ENCODE data around the gene PPP1R9A.

The PPP1R9A gene

DNA sequence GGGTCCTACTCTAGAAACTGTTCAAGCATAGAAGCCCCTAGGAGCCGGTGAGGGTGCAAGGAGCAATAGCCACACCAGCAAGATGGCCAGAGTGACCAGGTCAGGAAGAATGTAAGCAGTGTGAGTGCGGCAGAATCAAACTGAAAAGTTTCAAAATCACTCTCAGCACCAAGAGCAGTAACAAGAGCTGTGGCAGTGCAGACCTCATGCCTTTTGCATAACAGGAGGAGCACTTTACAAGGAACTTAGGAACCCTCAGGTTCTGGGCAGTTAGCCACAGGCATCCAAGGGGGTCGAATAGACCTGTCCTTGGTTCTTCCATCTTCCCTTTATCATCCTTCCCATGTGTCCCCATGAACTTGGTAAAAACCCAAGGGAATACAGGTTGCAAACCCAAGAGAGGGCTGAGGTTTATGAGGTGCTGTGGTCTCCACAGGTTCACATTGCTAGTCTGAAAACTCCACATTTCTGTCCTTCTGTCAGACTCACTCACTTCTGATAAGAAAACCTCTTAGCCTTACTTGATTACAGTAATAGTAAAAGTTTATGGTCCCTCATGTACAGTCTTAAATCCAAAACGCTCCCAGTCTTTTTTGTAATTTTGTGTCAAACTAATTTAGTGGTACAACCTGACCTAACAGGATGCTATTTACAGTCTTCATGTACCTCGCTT lies 338.6 kb downstream of the PPP1R9A start:
- no peaks in the 10 kb centered on the region for H3K27me3 ChIP-seq (ENCODE audit: insufficient read depth, poor library complexity, severe bottlenecking)
- H3K9me3 ChIP-seq (ENCODE audit: severe bottlenecking), result no peaks in the 10 kb centered on the region
- TF ChIP-seq, protein P1, sequence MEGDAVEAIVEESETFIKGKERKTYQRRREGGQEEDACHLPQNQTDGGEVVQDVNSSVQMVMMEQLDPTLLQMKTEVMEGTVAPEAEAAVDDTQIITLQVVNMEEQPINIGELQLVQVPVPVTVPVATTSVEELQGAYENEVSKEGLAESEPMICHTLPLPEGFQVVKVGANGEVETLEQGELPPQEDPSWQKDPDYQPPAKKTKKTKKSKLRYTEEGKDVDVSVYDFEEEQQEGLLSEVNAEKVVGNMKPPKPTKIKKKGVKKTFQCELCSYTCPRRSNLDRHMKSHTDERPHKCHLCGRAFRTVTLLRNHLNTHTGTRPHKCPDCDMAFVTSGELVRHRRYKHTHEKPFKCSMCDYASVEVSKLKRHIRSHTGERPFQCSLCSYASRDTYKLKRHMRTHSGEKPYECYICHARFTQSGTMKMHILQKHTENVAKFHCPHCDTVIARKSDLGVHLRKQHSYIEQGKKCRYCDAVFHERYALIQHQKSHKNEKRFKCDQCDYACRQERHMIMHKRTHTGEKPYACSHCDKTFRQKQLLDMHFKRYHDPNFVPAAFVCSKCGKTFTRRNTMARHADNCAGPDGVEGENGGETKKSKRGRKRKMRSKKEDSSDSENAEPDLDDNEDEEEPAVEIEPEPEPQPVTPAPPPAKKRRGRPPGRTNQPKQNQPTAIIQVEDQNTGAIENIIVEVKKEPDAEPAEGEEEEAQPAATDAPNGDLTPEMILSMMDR (IDR thresholded peaks at IDR 0.05; ENCODE audit: poor library complexity, severe bottlenecking), result no peak
- ATAC-seq (ENCODE audit: low read depth) (no peak), DNase-seq (ENCODE audit: low spot score) (no peak)
- H3K4me1 ChIP-seq (ENCODE audit: insufficient read depth, poor library complexity, severe bottlenecking), result no peaks in the 10 kb centered on the region
- no peak overlapping the region for H3K27ac ChIP-seq (ENCODE audit: poor library complexity, severe bottlenecking)
- no peaks in the 10 kb centered on the region for H3K36me3 ChIP-seq (ENCODE audit: low read depth)
- H3K4me3 ChIP-seq (ENCODE audit: severe bottlenecking), result no peak overlapping the region

DNA sequence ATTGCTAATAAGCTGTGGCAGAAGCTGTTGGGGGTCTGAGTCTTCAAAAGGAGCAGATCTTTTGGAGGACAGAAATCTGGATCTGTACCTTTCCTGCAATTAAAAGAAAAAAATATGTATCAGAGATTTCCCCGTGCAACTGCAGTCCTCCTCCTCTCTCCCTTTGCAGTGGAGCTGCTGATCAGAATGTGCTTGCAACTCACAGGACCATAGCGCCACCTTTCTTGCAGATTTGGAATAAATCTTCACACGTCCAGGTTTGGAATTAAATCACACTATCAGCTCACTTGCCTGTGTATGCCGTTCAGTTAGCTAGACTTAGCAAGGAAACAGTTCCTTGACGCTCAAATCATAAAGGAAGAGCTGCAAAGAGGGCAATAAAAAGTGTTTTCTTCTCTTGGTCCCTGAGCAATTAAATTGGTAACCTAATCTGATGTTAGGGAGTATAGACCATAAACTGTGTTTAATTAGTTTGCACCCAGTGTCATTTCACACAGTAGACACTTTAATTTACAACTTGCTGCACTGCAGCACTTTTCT lies 339.5 kb downstream of the PPP1R9A start:
- ATAC-seq (ENCODE audit: low read depth), result peak; percentile 40; the same call in 2 of the 3 replicates
- TF ChIP-seq, protein P1 (IDR thresholded peaks at IDR 0.05; ENCODE audit: poor library complexity, severe bottlenecking), result peak; percentile 66
- H3K4me1 ChIP-seq (ENCODE audit: insufficient read depth, poor library complexity, severe bottlenecking), result no peaks in the 10 kb centered on the region
- H3K36me3 ChIP-seq (ENCODE audit: low read depth), result no peaks in the 10 kb centered on the region
- no peaks in the 10 kb centered on the region for H3K27me3 ChIP-seq (ENCODE audit: insufficient read depth, poor library complexity, severe bottlenecking)
- DNase-seq (ENCODE audit: low spot score), result no peak
- H3K9me3 ChIP-seq (ENCODE audit: severe bottlenecking), result no peaks in the 10 kb centered on the region
- no peak overlapping the region for H3K27ac ChIP-seq (ENCODE audit: poor library complexity, severe bottlenecking)
- no peak overlapping the region for H3K4me3 ChIP-seq (ENCODE audit: severe bottlenecking)

DNA sequence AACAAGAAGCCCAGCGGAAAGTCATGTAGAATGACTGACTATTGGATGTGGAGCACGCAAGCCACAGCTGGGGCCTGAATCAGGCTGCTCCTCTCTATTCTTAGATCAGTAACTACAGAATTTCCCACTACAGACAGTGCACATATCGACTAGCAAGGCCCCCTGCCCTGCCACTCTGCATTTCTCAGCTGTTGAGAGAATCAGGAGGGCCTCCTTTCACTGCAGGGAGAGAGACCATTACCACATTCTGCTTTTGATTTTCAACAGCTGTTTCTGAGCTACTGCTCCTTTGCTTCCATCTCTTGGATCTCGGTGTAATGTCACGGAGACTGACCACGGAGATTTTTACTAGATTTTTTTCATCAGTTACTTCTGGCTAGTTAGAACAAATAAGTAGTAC lies 343.2 kb downstream of the PPP1R9A start:
- H3K27ac ChIP-seq (ENCODE audit: poor library complexity, severe bottlenecking), result no peak overlapping the region
- H3K4me1 ChIP-seq (ENCODE audit: insufficient read depth, poor library complexity, severe bottlenecking), result no peaks in the 10 kb centered on the region
- no peak overlapping the region for H3K4me3 ChIP-seq (ENCODE audit: severe bottlenecking)
- TF ChIP-seq, protein P1 (IDR thresholded peaks at IDR 0.05; ENCODE audit: poor library complexity, severe bottlenecking), result no peak
- H3K27me3 ChIP-seq (ENCODE audit: insufficient read depth, poor library complexity, severe bottlenecking), result no peaks in the 10 kb centered on the region
- H3K9me3 ChIP-seq (ENCODE audit: severe bottlenecking), result no peaks in the 10 kb centered on the region
- DNase-seq (ENCODE audit: low spot score) (no peak), ATAC-seq (ENCODE audit: low read depth) (no peak)
- no peaks in the 10 kb centered on the region for H3K36me3 ChIP-seq (ENCODE audit: low read depth)

DNA sequence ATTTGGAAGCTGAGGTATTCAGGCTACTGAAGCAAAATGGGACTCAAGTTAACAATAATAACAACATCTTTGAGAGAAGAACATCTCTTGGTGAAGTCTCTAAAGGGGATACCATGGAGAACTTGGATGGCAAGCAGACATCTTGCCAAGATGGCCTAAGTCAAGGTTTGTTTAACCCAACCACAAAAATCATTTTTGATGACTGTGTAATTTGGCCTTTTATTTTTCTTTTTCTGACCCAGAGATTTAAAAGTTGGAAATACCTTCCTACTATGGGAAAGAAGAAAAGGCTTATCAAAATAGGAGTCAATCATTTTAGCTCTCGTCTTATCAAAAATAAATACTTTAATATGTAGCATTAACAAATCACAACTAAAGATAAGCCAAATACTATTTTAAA lies 344.6 kb downstream of the PPP1R9A start:
- Histone ChIP-seq H3K27ac (ENCODE audit: poor library complexity, severe bottlenecking) (no peak overlapping the region), H3K36me3 (ENCODE audit: low read depth) (no peaks in the 10 kb centered on the region), H3K4me3 (ENCODE audit: severe bottlenecking) (no peak overlapping the region), H3K9me3 (ENCODE audit: severe bottlenecking) (no peaks in the 10 kb centered on the region), H3K27me3 (ENCODE audit: insufficient read depth, poor library complexity, severe bottlenecking) (no peaks in the 10 kb centered on the region), H3K4me1 (ENCODE audit: insufficient read depth, poor library complexity, severe bottlenecking) (no peaks in the 10 kb centered on the region)
- DNase-seq (ENCODE audit: low spot score) (no peak), ATAC-seq (ENCODE audit: low read depth) (no peak)
- TF ChIP-seq, protein P1 (IDR thresholded peaks at IDR 0.05; ENCODE audit: poor library complexity, severe bottlenecking), result no peak

DNA sequence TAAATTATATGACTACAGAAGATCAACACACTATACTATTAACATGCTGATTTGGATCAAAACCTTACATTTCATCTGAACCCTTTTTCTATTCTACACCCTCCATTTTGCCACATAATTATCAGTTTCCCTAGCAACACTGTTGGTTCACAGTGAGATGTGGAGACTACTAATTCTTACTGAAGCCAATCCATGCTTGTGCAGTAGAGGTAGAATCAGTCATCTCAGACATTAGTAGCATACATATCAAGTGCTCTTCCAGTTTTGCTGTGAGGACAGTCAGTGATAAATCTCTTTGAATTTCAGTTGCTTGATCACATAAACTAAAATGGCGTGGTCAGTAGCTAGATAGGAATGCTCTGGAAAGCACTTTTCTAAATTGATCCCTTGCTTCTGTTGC lies 346.6 kb downstream of the PPP1R9A start:
- DNase-seq (ENCODE audit: low spot score) (no peak), ATAC-seq (ENCODE audit: low read depth) (no peak)
- TF ChIP-seq, protein P1 (IDR thresholded peaks at IDR 0.05; ENCODE audit: poor library complexity, severe bottlenecking), result no peak
- H3K27me3 ChIP-seq (ENCODE audit: insufficient read depth, poor library complexity, severe bottlenecking), result no peaks in the 10 kb centered on the region
- H3K4me3 ChIP-seq (ENCODE audit: severe bottlenecking), result no peak overlapping the region
- H3K27ac ChIP-seq (ENCODE audit: poor library complexity, severe bottlenecking), result no peak overlapping the region
- H3K9me3 ChIP-seq (ENCODE audit: severe bottlenecking), result no peaks in the 10 kb centered on the region
- H3K4me1 ChIP-seq (ENCODE audit: insufficient read depth, poor library complexity, severe bottlenecking), result no peaks in the 10 kb centered on the region
- no peaks in the 10 kb centered on the region for H3K36me3 ChIP-seq (ENCODE audit: low read depth)

Measured in RWPE2 (cell line).